Pons (tissue), 1 donor: ENCODE results near the gene TMEM164.

Experiments
- DNase-seq: peaks from one replicate; pipeline ENCODE4 v3.0.0-alpha.2; 2016; ENCODE audit warnings: low spot score

Gene TMEM164

GRCh38 chrX:110210417-110211139 is 207.7 kb downstream of the TMEM164 start:
- no peak for DNase-seq

GRCh38 chrX:110211340-110211739 is 208.4 kb downstream of the TMEM164 start:
- DNase-seq: no peak

DNA sequence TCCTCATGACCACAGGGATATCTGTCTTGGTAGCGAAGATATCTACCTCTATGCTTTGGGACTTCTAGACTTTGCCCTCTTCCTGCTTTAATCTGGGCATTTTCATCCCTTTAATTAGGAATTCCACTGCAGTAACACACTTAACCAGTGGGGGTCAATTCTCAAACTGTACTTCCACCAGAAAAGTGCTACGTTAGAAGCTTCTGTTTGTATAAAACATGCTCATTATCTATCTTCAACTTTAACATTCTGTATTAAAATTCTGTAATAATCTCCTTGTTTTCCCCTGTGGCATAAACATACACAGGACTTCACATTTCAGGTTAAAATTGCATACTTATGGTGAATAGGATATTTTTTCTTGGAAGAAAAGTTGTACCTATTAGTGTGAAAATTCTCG is 209.4 kb downstream of the TMEM164 start:
- DNase-seq: no peak

DNA sequence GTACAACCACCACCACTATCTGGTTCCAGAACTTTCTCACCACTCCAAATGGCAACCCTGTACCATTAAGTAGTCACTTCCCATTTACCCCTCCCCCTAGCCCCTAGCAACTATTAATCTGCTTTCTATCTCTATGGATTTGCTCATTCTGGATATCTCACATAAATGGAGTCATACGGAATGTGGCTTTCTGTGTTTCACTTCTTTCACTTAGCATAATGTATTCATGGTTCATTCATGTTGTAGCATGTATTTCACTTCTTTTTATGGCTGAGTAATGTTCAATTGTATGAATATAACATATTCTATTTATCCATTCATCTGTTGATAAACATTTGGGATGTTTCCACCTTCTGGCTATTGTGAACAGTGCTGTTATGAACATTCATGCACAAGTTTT is 210.3 kb downstream of the TMEM164 start:
- no peak for DNase-seq

DNA sequence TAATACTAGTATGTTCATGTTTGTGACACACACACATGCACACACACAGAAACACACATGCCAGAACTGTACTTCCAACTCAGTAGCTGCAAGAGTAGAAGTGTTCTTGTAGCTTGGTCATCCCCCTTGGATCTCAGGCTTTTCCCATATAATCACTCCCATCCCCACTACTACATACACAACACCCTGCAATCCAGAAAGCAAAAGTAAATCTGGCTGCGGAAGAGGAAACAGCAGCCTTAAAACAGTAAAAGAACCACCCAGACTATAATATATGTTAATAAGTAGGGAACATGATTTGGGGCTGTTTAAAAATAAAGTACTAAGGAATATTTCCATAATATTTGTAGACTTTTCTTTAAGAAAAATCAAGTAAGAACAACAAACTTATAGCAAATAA is 211.8 kb downstream of the TMEM164 start:
- DNase-seq: no peak

DNA sequence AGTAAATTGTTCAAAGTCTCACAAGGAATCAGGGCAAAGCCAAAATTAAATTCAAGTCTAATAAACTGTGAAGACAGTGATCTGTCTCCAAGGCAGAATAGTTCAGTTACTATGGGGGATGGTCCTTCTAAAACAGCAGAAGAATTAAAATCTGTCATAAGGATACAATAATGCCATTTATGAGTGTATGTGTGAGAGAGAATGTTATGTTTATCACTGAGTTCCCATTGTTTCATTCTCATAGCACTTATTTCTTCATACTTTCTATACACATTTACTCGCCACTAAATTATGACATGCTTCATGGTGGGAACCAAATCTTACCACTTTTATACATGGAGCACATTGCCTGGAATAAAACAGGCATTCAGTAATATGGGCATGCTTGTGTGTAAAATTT is 212.5 kb downstream of the TMEM164 start:
- DNase-seq: no peak

DNA sequence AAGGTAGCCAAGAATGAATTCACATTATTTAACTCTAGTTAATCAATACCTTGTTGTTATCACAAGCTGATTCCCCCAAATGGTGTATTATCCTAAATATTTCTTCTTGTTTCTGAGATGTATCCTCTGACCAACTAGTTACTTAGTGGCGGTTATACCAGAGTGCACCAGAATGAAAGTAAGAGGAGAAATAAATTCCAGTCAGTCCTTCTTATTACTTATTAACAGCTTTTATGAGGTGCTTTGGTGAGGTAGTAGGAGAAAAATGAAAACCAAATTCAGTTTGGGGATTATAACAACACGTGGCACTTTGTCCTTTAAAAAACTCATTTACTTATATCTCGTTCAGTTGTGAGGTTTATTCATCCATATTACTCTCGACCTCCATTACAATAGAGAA is 213.1 kb downstream of the TMEM164 start:
- DNase-seq: no peak

DNA sequence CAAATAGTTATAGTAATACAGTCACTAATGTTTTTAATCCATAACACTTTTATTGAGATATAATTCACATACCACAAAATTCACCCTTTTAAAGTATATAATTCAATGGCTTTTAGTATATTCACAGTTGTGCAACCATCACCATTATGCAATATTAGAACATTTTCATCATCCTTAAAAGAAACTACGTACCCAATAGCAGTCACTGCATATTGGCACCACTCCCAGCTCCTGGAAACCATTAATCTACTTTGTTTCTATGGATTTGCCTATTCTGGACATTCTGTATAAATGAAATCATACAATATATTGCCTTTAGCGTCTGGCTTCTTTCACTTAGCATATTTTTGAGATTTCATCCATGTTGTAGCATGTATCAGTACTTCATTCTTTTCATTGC is 215.7 kb downstream of the TMEM164 start:
- DNase-seq: no peak

DNA sequence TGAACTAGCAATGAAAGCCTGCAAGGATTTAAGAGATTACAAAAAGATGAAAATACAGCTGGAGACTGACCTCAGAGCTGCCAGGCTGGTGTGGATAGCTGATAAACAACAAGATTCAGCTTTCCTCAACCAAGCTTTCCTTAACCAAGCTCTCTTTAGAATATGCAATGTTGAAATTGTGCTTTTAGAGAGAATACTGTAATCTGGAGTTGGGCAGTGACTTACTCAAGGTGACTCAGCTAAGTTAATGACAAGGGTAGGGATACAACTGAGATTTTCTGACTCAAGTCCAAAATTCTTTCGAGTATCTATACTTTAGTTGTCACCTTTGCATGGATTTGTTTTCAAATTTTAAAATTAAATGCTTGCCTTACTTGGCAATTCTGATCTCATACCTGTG is 217.0 kb downstream of the TMEM164 start:
- no peak for DNase-seq

GRCh38 chrX:110222497-110223257 is 219.8 kb downstream of the TMEM164 start:
- DNase-seq: no peak

GRCh38 chrX:110224926-110225617 is 222.2 kb downstream of the TMEM164 start:
- no peak for DNase-seq

- DNase-seq: no peak
Measured at GRCh38 chrX:110226931-110227330, 224.0 kb downstream of the TMEM164 start.
